HG03135 (cell line): ENCODE measurements around the gene NLRP7.

Experiments used
- ATAC-seq: cut with Tn5 transposase; IDR thresholded peaks from one replicate; pipeline ENCODE4 v1.9.1; 2021; ENCODE audit warnings: mild to moderate bottlenecking, moderate library complexity; ENCODE audit not compliant: unreplicated experiment

NLRP7 gene

GRCh38 chr19:54875506-54875905 is 71.8 kb downstream of the NLRP7 start:
- ATAC-seq, result no peak

- no peak for ATAC-seq
Measured at GRCh38 chr19:54873990-54874389, 73.3 kb downstream of the NLRP7 start, which contains the start of gene FCAR. Gene FCAR, plus strand, starts transcription at chr19:54874235. Its CDS starts 55 bp downstream, at chr19:54874290.
